K562 (cell line): ENCODE measurements around the gene PILRA. TPM values are rescaled to one million over a fixed set of nuclear protein-coding genes. Genes with fewer than 3 reads are reported as not detected.
"Not testable (repeated sequence)": the region's sequence is repeated elsewhere in the genome, so short reads cannot be mapped to it uniquely, and the experiment has no call there.

Experiments
- ATAC-seq: fragments of 200-7000 bp; cut with Tn5 transposase; 3 replicates; pipeline ENCODE4 v1.9.1; 2020; ENCODE audit warnings: moderate library complexity
- BruUV-seq: library from RNA; stranded (reverse); fragments of 400-500 nt; replicated peaks from 2 replicates; lab custom pipeline; 2021; lab: Mats Ljungman, UMichigan
- CTCF ChIA-PET: fragments of 300-600 bp; formaldehyde crosslinking; extraction: SDS; loops from one replicate; lab custom pipeline; 2021; ENCODE audit warnings: low intra/inter-chr PET ratio; lab: Yijun Ruan, JAX
- POLR2A ChIA-PET: fragments of 300-600, 350-650 bp; sonication (Branson Sonifier 250); formaldehyde crosslinking; extraction: SDS; loops from one replicate; lab custom pipeline; 2021; ENCODE audit warnings: antibody characterized with exemption, inconsistent platforms; lab: Yijun Ruan, JAX
- DNase-seq, 4 experiments: peaks; one replicate each; pipeline versions ENCODE4 v3.0.0 to v3.0.0-alpha.2; 2011 to 2018; ENCODE audit warnings: low spot score in 3 of 4, mixed read lengths in 3 of 4; ENCODE audit errors: extremely low read depth in 1 of 4
- FAIRE-seq: peaks from 2 replicates; lab custom pipeline; 2011; peaks lifted over from hg19 to GRCh38; lab: Jason Lieb, UNC
- H2AFZ ChIP-seq: 2 replicates; pipeline ENCODE4 v1.6.0; 2011; ENCODE audit warnings: low read depth, low read length, control low read depth, inconsistent platforms
- H3K27ac ChIP-seq: fragments of 200-600 bp; 3 replicates; pipeline ENCODE4 v1.8.0; 2011; ENCODE audit warnings: low read depth, mild to moderate bottlenecking, control low read depth, inconsistent platforms, low read length, moderate library complexity, mixed read lengths; ENCODE audit errors: extremely low read depth
- H3K27me3 ChIP-seq, 2 experiments: fragments of 300-600 bp in 1 of 2; 2 replicates in 1 of 2; 3 replicates in 1 of 2; pipeline versions ENCODE4 v1.6.0 to v1.8.0; 2011; ENCODE audit warnings: inconsistent platforms in 2 of 2, low read length in 2 of 2, mild to moderate bottlenecking in 1 of 2, mixed read lengths in 1 of 2, moderate library complexity in 1 of 2; ENCODE audit not compliant: control insufficient read depth in 2 of 2, insufficient read depth in 2 of 2
- H3K36me3 ChIP-seq: fragments of 300-600 bp; 3 replicates; pipeline ENCODE4 v1.8.0; 2011; ENCODE audit warnings: mild to moderate bottlenecking, low read length, inconsistent platforms; ENCODE audit not compliant: control insufficient read depth, insufficient read depth
- H3K4me1 ChIP-seq, 2 experiments: fragments of 200-600 bp in 1 of 2; replicated peaks in 1 of 2; 2 replicates in 1 of 2; 3 replicates in 1 of 2; pipeline versions ENCODE4 v1.5.1 to v1.8.0; 2011; ENCODE audit warnings: inconsistent platforms in 2 of 2, low read length in 2 of 2, mild to moderate bottlenecking in 1 of 2, mixed read lengths in 1 of 2, moderate library complexity in 1 of 2; ENCODE audit not compliant: control insufficient read depth in 2 of 2, insufficient read depth in 2 of 2
- H3K4me2 ChIP-seq: 2 replicates; pipeline ENCODE4 v1.6.1; 2011; ENCODE audit warnings: low read length, control low read depth, inconsistent platforms, mixed read lengths; ENCODE audit not compliant: insufficient read depth
- H3K4me3 ChIP-seq: fragments of 200-600 bp; sonication (generic), shearing (Covaris generic); 2 replicates; pipeline ENCODE4 v1.5.1; 2016; ENCODE audit warnings: control low read depth, inconsistent platforms
- H3K79me2 ChIP-seq: fragments of 200-600 bp; 3 replicates; pipeline ENCODE4 v1.8.0; 2011; ENCODE audit warnings: low read length, inconsistent platforms; ENCODE audit not compliant: control insufficient read depth, insufficient read depth
- H3K9ac ChIP-seq, 2 experiments: 2 replicates each; pipeline versions ENCODE4 v1.6.0 to v1.6.1; 2011; ENCODE audit warnings: low read depth in 2 of 2, low read length in 2 of 2, control low read depth in 1 of 2, inconsistent platforms in 1 of 2, mild to moderate bottlenecking in 1 of 2, mixed read lengths in 1 of 2; ENCODE audit not compliant: insufficient read depth in 1 of 2
- H3K9me1 ChIP-seq: one replicate; pipeline ENCODE4 v1.6.0; 2011; ENCODE audit warnings: inconsistent platforms, mild to moderate bottlenecking, low read length, moderate library complexity; ENCODE audit not compliant: control insufficient read depth, insufficient read depth
- H3K9me3 ChIP-seq: replicated peaks from 2 replicates; pipeline ENCODE4 v1.5.1; 2011; ENCODE audit warnings: low read depth, low read length, inconsistent platforms; ENCODE audit not compliant: control insufficient read depth, insufficient read depth
- H4K20me1 ChIP-seq: replicated peaks from 2 replicates; pipeline ENCODE4 v1.6.1; 2011; ENCODE audit warnings: low read length, inconsistent platforms, mixed read lengths; ENCODE audit not compliant: control insufficient read depth, insufficient read depth
- CREBBP ChIP-seq: IDR thresholded peaks from one replicate; pipeline ENCODE4 v1.6.1; 2012; ENCODE audit warnings: low read depth, mild to moderate bottlenecking, control low read depth, inconsistent platforms, low read length
- CTCF ChIP-seq, 3 experiments: IDR thresholded peaks in 2 of 3; conservative IDR thresholded peaks in 1 of 3; 2 replicates each; pipeline ENCODE4 v1.5.1; 2011 to 2012; ENCODE audit warnings: low read length in 3 of 3, mild to moderate bottlenecking in 3 of 3, control low read depth in 2 of 3, improper control_type of control experiment in 1 of 3, inconsistent platforms in 1 of 3, low read depth in 1 of 3, mixed read lengths in 1 of 3, moderate library complexity in 1 of 3; ENCODE audit not compliant: insufficient read depth in 2 of 3
- DACH1 ChIP-seq: fragments of 450-650 bp; IDR thresholded peaks from 2 replicates; pipeline ENCODE4 v1.6.1; 2018; ENCODE audit not compliant: partially characterized antibody
- KDM4B ChIP-seq, 2 experiments: fragments of 450-650 bp in 1 of 2; sonication (generic) in 1 of 2; IDR thresholded peaks; 2 replicates each; pipeline ENCODE4 v1.6.1; 2016 to 2017; ENCODE audit warnings: borderline replicate concordance in 2 of 2, antibody characterized with exemption in 1 of 2, low read depth in 1 of 2, mild to moderate bottlenecking in 1 of 2
- MTA1 ChIP-seq: fragments of 450-650 bp; IDR thresholded peaks from 2 replicates; pipeline ENCODE4 v1.6.1; 2017; ENCODE audit warnings: borderline replicate concordance
- POLR2AphosphoS5 ChIP-seq: IDR thresholded peaks from 2 replicates; pipeline ENCODE4 v1.6.1; 2011; ENCODE audit warnings: mild to moderate bottlenecking, low read depth, low read length, moderate library complexity; ENCODE audit not compliant: control insufficient read depth, insufficient read depth
- RBFOX2 ChIP-seq: fragments of 200-400 bp; formaldehyde crosslinking; IDR thresholded peaks from 2 replicates; pipeline ENCODE4 v1.6.1; 2017; ENCODE audit warnings: low read depth, mild to moderate bottlenecking, low read length, moderate library complexity
- SMC3 ChIP-seq: conservative IDR thresholded peaks from 2 replicates; pipeline ENCODE4 v1.6.1; 2011; ENCODE audit warnings: low read depth, low read length, improper control_type of control experiment; ENCODE audit not compliant: insufficient read depth
- WGBS: fragments of 100-300 bp; shearing (Covaris generic); methylation state at CpG from one replicate; pipeline ENCODE4 v1.1.6; 2016; ENCODE audit warnings: low coverage, mixed read lengths; ENCODE audit not compliant: insufficient coverage; ENCODE audit errors: missing lambda C conversion rate; 5-methylcytosine and 5-hydroxymethylcytosine counted together
- in situ Hi-C: fragments of 300-500 bp; cut with MboI; formaldehyde crosslinking; loops from 4 replicates; pipeline ENCODE4 v1.15.0; 2018; ENCODE audit warnings: inconsistent platforms, mixed read lengths
- intact Hi-C: fragments of 100-400 bp; cut with micrococcal nuclease; formaldehyde crosslinking; loops from 2 replicates; pipeline ENCODE4 v1.14.2; 2022
- polyA plus RNA-seq, 8 experiments: library from polyadenylated mRNA; depleted of rRNA in 4 of 8; stranded (reverse) in 5 of 8; unstranded in 3 of 8; fragments of >200 nt; fragmentation: Nextera tagmentation in 2 of 8; fragmentation: Illumina TruSeq in 1 of 8; extraction: Ambion mirVana in 2 of 8; extraction: Trizol in 1 of 8; gene quantifications; 2 replicates each; pipeline versions ENCODE4 v1.2.1 to v1.2.3, GENCODE V29; 2011 to 2014; ENCODE audit warnings: inconsistent platforms in 1 of 8, missing spikeins in 1 of 8
- total RNA-seq, 7 experiments: library from RNA; depleted of rRNA in 6 of 7; stranded (reverse); fragments of >200 nt in 6 of 7; fragmentation: Illumina TruSeq in 2 of 7; extraction: Trizol in 2 of 7; gene quantifications; 2 replicates each; pipeline versions ENCODE4 v1.2.1 to v1.2.3, GENCODE V29; 2011 to 2021; ENCODE audit warnings: low replicate concordance in 1 of 7

PILRA gene
- total and polyA plus RNA-seq, 9 of the 15 experiments (the other 6 are each of a cell fraction or from before 2014, with no cell fraction given) = 0.13 to 1.8 (median 0.62) TPM

- Histone ChIP-seq H3K9me3 (no peaks in the 10 kb centered on the region), H3K9ac (peak overlapping the region in 1 of 2 experiments; percentile 47; a peak in 1 of 4 replicates), H3K4me3 (no peak overlapping the region), H3K79me2 (peaks cover 51% of the 10 kb centered on the region), H3K4me1 (peaks cover 9 to 13% of the 10 kb centered on the region in 2 experiments; a peak in 4 of 5 replicates), H3K36me3 (peaks cover 79% of the 10 kb centered on the region), H3K27ac (peak overlapping the region; percentile 34; the same call in 1 of the 3 replicates), H4K20me1 (peaks cover 5% of the 10 kb centered on the region; the same call in 1 of the 2 replicates), H3K9me1 (no peaks in the 10 kb centered on the region), H3K27me3 (no peaks in the 10 kb centered on the region), H3K4me2 (no peak overlapping the region), H2AFZ (no peak overlapping the region)
- in situ Hi-C loops (loop anchor here (5.0 kb wide), 1 partner anchor 125 kb away; the partner anchor contains the start of gene PVRIG), intact Hi-C loops (no loop called here)
- ATAC-seq (no peak), DNase-seq (no peak), FAIRE-seq (no peak)
- BruUV-seq = no TSS peak
- WGBS = 93% methylated on average over 6 of the region's 6 CpGs
- ChIA-PET CTCF (interaction anchor here (0.6 kb wide), 1 partner anchor 212 kb away, joined by 6 read pairs; no protein-coding TSS in a partner anchor), POLR2A (interaction anchor here (0.6 kb wide), 1 partner anchor 87 kb away, joined by 3 read pairs; the partner anchor contains the start of gene MEPCE)
- TF ChIP-seq MTA1 = no peak
- TF ChIP-seq POLR2AphosphoS5 = 0 out of 2 replicates have a peak, but pooled peaks have one; percentile 3
- TF ChIP-seq CREBBP = no peak
- TF ChIP-seq, all 486 proteins: peak for 1
Observed at GRCh38 chr7:100342765-100343164, 30.5 kb upstream of the PILRA start.

- not testable (repeated sequence) for FAIRE-seq, BruUV-seq
- POLR2A ChIA-PET = interaction anchor here (0.6 to 1.8 kb wide), 5 partner anchors 9 to 285 kb away, joined by 3 to 7 read pairs (median 5); no protein-coding TSS in a partner anchor
Observed at GRCh38 chr7:100344124-100344559, 29.1 kb upstream of the PILRA start.

More at GRCh38 chr7:100344124-100344559, 29.1 kb upstream of the PILRA start:
- not testable (repeated sequence) for H3K9ac ChIP-seq, H3K4me1 ChIP-seq, DNase-seq, H4K20me1 ChIP-seq, H2AFZ ChIP-seq, H3K27me3 ChIP-seq, H3K4me3 ChIP-seq, H3K9me3 ChIP-seq, H3K27ac ChIP-seq, H3K9me1 ChIP-seq
- TF ChIP-seq POLR2AphosphoS5 = 0 out of 2 replicates have a peak, but pooled peaks have one; percentile 4
- peak; percentile 8 for TF ChIP-seq DACH1
- TF ChIP-seq SMC3 = 0 out of 2 replicates have a peak, but pooled peaks have one; percentile 2
- TF ChIP-seq RBFOX2 = peak; percentile 2; the same call in 1 of the 2 replicates
- TF ChIP-seq CTCF (IDR thresholded peaks at IDR 0.05 in 2 of 3, conservative IDR thresholded peaks at IDR 0.05 in 1 of 3; ENCODE audit: insufficient read depth in 2 of 3, low read depth in 1 of 3, low read length in 3 of 3) = 0 out of 6 replicates have a peak, but pooled peaks of 1 of the 3 experiments have one; percentile 5
- TF ChIP-seq KDM4B (IDR thresholded peaks at IDR 0.05; ENCODE audit: borderline replicate concordance in 2 of 2, low read depth in 1 of 2) = 0 out of 4 replicates have a peak, but pooled peaks of 1 of the 2 experiments have one; percentile 6
- Histone ChIP-seq H3K36me3 (peaks cover 81% of the 10 kb centered on the region), H3K4me2 (peak overlapping the region; percentile 47; the same call in 1 of the 2 replicates), H3K79me2 (peaks cover 44% of the 10 kb centered on the region)
- peak; percentile 21 for ATAC-seq
- intact Hi-C loops = loop anchor here (1.0 kb wide), 1 partner anchor 212 kb away; no protein-coding TSS in a partner anchor
- in situ Hi-C loops = loop anchor here (5.0 kb wide), 1 partner anchor 127 kb away; the partner anchor contains the start of gene PVRIG
- CTCF ChIA-PET = interaction anchor here (0.6 to 1.5 kb wide), 2 partner anchors 175 to 211 kb away, joined by 3 to 5 read pairs; no protein-coding TSS in a partner anchor
- WGBS = 20% methylated on average over 3 of the region's 4 CpGs
